Activated CD4-positive, CD25-positive, alpha-beta regulatory T cell treated with anti-CD3 and anti-CD28 coated beads, Interleukin-2, amount 50 U/mL, for 72 hours (primary cell): ENCODE data around the gene HOXC5.

ENCODE experiments used
- DNase-seq: peaks from one replicate; pipeline ENCODE4 v3.0.0; 2021

HOXC5 gene

GRCh38 chr12:54009171-54010052 is 23.4 kb upstream of the HOXC5 start:
- no peak for DNase-seq

GRCh38 chr12:54010053-54010971 is 22.5 kb upstream of the HOXC5 start:
- DNase-seq: no peak

- DNase-seq: no peak
Measured at GRCh38 chr12:54010972-54011664, 21.7 kb upstream of the HOXC5 start.

- DNase-seq: no peak
Measured at GRCh38 chr12:54011665-54012532, 21.0 kb upstream of the HOXC5 start.

- no peak for DNase-seq
Measured at GRCh38 chr12:54012631-54013409, 20.0 kb upstream of the HOXC5 start.

GRCh38 chr12:54014377-54015017 is 18.4 kb upstream of the HOXC5 start:
- no peak for DNase-seq

- DNase-seq: no peak
Measured at GRCh38 chr12:54015018-54015931, 17.6 kb upstream of the HOXC5 start.

GRCh38 chr12:54016051-54016450 is 16.8 kb upstream of the HOXC5 start:
- no peak for DNase-seq

- no peak for DNase-seq
Measured at GRCh38 chr12:54016478-54016964, 16.3 kb upstream of the HOXC5 start.

- no peak for DNase-seq
Measured at GRCh38 chr12:54017027-54017788, 15.6 kb upstream of the HOXC5 start.

GRCh38 chr12:54017878-54018467 is 14.9 kb upstream of the HOXC5 start:
- DNase-seq: peak; percentile 63

- DNase-seq: no peak
Measured at GRCh38 chr12:54018468-54018984, 14.3 kb upstream of the HOXC5 start.

- no peak for DNase-seq
Measured at GRCh38 chr12:54019091-54019811, 13.6 kb upstream of the HOXC5 start.

- no peak for DNase-seq
Measured at GRCh38 chr12:54019924-54020590, 12.8 kb upstream of the HOXC5 start.

- no peak for DNase-seq
Measured at GRCh38 chr12:54020591-54021405, 12.1 kb upstream of the HOXC5 start.
